D721Med (cell line): Measurements from ENCODE around the gene BRAP.
A peak's percentile ranks its signal among the peaks of the same experiment; 100 is the strongest.
"Not testable (repeated sequence)": the region's sequence is repeated elsewhere in the genome, so short reads cannot be mapped to it uniquely, and the experiment has no call there.

Source experiments
- DNase-seq: peaks from one replicate; pipeline ENCODE4 v3.0.0; 2011; ENCODE audit warnings: low spot score; ENCODE audit not compliant: insufficient read length
- FAIRE-seq: peaks from 2 replicates; lab custom pipeline; 2011; peaks lifted over from hg19 to GRCh38; lab: Jason Lieb, UNC
- TF ChIP-seq, protein P1 (sequence below): IDR thresholded peaks from 2 replicates; pipeline ENCODE4 v1.5.1; 2012; ENCODE audit warnings: mild to moderate bottlenecking, control low read depth; ENCODE audit not compliant: insufficient read depth; ENCODE audit errors: missing control alignments

The BRAP gene

DNA sequence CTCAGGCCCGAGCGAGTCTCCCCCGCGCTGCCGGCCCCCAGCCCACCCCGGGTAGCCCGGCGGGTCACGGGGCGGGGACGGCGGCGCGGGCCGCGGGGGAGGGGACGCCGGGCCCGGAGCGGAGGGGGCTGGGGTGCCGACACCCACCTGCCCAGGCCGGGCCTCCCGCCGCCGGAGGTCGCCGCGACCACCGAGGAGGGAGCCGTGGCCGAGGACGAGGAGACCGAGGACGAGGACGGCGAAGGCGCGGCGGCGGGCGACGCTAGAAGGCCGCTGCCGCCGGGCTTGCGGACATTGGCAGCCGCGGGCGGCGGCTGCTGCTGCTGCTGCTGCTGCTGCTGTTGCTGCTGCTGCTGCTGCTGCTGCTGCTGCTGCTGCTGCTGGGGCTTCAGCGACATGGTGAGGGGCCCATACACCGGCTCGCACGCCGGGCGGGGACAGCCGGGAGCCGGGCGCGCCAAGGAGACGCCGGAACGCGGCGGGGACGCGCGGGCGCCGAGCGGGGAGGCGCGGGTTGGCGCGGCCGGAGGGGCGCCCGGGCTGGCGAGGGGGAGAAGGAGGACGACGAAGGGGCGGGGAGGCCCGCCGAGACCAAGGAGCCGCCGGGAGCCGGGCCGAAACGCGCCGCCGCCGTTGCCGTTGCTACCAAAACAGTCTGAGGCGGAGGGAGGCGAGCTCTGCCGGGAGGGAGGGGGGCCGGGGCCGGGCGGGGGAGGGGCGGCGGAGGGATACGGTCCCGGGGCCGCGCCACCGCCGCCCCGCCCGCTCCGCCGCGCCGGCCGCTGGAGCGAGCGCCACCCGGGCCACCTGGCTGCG is 86.9 kb downstream of the BRAP start, which contains the start of gene ATXN2:
TSS of gene ATXN2 (minus strand) at position 679 of the 816 bp plus-strand sequence. CDS start at position 398, 281 bp downstream.
- DNase-seq = peak; percentile 61
- FAIRE-seq = no peak

DNA sequence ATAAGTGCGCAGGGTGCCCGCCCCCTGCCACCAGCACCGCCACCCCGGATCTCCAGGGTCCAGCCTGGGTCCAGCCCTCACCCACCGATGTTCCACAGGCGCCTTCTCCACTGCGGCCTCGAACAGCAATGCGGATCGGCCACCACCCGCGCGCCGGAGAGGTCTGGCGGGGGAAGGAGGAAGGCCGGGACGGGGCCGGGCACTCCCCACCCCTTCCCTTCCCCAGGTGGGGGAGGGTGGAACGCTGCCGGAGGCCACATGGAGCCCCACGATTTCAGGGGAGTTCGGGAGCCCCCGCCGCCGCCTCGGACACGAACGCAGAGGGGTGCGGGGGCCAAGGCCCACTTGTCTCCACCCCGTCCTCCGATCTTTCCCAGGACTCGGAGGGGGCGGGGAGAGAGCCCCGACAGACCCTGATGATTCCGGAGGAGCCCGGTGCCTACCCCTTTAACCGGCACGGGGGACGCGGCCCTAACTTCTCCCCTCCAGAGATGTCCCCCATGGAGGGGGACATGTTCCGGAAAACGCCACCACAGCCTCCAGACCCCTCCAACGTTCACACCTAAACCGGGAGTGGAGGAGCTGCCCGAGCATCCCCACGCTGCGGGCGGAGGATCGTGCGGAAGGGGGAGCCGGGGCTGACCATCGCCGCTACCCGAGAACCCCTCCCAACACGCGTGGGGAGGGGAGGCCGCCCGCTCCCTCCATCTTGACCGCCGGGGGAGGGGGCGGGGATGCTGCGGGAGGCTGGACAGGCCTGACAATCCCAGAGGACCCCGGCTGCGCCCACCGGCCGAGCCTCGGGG is 87.7 kb downstream of the BRAP start:
- FAIRE-seq = no peak
- DNase-seq = no peak
- TF ChIP-seq, protein P1, sequence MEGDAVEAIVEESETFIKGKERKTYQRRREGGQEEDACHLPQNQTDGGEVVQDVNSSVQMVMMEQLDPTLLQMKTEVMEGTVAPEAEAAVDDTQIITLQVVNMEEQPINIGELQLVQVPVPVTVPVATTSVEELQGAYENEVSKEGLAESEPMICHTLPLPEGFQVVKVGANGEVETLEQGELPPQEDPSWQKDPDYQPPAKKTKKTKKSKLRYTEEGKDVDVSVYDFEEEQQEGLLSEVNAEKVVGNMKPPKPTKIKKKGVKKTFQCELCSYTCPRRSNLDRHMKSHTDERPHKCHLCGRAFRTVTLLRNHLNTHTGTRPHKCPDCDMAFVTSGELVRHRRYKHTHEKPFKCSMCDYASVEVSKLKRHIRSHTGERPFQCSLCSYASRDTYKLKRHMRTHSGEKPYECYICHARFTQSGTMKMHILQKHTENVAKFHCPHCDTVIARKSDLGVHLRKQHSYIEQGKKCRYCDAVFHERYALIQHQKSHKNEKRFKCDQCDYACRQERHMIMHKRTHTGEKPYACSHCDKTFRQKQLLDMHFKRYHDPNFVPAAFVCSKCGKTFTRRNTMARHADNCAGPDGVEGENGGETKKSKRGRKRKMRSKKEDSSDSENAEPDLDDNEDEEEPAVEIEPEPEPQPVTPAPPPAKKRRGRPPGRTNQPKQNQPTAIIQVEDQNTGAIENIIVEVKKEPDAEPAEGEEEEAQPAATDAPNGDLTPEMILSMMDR = no peak

More for the DNA sequence above, 86.9 kb downstream of the BRAP start, which contains the start of gene ATXN2:
- TF ChIP-seq, protein P1 = no peak

DNA sequence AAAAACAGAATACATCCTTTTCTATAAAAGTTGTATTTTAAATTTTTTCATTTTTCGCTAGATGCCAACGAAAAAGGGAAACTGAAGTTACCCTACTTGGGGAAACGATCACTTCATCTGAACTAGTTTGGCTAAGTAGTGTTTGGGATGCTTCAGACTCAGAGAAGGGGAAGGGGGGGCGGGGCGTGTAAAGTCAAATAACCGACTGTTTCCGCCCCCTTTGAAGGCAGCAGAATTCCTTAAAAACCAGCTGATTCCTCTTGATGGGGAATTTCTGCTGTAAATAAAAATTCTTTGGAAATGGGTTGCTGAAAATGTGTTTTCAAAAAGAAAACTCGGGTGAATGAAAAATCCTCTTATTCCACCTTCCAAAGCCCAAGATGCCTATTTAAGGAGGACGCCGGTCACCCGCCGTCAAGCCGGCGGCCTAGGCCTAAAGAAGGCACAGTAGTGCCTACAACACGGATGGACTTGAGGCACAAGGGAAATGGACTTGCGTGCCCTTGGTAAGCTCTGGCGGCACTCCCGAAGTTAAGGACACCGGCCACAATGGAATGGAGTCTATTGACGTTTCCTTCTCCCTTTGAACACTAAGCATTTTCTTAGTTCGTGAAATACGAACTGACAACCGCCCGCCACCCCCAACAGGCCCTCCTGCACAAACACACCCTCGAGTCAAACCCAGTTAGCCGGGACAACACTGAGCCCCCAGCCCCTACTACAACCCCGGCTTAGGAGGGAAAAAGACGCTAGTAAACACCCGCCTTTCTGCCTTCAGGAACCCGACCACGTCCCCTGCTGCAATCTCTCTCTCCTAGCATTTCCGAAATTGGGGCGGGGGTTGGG is 88.5 kb downstream of the BRAP start:
- TF ChIP-seq, protein P1 = no peak
- FAIRE-seq (no peak), DNase-seq (no peak)

DNA sequence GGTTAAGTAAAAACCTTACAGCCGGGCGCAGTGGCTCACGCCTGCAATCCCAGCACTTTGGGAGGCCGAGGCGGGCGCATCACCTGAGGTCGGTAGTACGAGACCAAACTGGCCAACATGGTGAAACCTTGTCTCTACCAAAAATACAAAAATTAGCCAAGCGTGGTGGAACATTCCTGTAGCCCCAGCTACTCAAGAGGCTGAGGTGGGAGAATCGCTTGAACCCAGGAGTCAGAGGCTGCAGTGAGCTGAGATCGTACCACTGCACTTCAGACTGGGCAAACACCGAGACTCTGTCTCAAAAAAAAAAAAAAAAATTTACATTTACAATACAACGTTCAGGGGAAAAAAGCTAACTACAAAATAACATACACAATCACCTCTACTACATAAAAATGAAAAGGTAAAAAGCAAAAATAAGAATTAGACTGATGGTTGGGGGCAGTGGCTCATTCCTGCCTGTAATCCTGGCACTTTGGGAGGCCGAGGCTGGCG is 90.4 kb downstream of the BRAP start:
- not testable (repeated sequence) for FAIRE-seq, DNase-seq
